DMS 273 treated with DMSO at 0.1 percent for 48 hours (cell line): Measurements from ENCODE around the gene HGF.

Experiments
- DNase-seq: peaks from one replicate; lab custom pipeline; 2025; lab: John Stamatoyannopoulos, UW

Gene HGF

GRCh38 chr7:81719865-81720264 lies 50.0 kb downstream of the HGF start:
- no peak for DNase-seq

- peak; percentile 35 for DNase-seq
Observed at GRCh38 chr7:81715984-81716588, 53.8 kb downstream of the HGF start.

GRCh38 chr7:81714306-81714705 lies 55.5 kb downstream of the HGF start:
- no peak for DNase-seq

- no peak for DNase-seq
Observed at GRCh38 chr7:81710751-81711150, 59.1 kb downstream of the HGF start.

GRCh38 chr7:81709836-81710235 lies 60.0 kb downstream of the HGF start:
- no peak for DNase-seq

- no peak for DNase-seq
Observed at GRCh38 chr7:81707966-81708365, 61.9 kb downstream of the HGF start.

GRCh38 chr7:81707196-81707595 lies 62.7 kb downstream of the HGF start:
- no peak for DNase-seq

GRCh38 chr7:81705206-81705605 lies 64.6 kb downstream of the HGF start:
- DNase-seq = no peak

GRCh38 chr7:81704595-81704994 lies 65.3 kb downstream of the HGF start:
- no peak for DNase-seq

GRCh38 chr7:81698965-81699364 lies 70.9 kb downstream of the HGF start:
- DNase-seq = no peak

- no peak for DNase-seq
Observed at GRCh38 chr7:81694711-81695110, 75.1 kb downstream of the HGF start.

GRCh38 chr7:81693894-81694293 lies 76.0 kb downstream of the HGF start:
- no peak for DNase-seq

GRCh38 chr7:81693080-81693479 lies 76.8 kb downstream of the HGF start:
- DNase-seq = no peak

GRCh38 chr7:81692146-81692905 lies 77.5 kb downstream of the HGF start:
- no peak for DNase-seq

- DNase-seq = no peak
Observed at GRCh38 chr7:81691199-81691821, 78.5 kb downstream of the HGF start.

- DNase-seq = no peak
Observed at GRCh38 chr7:81690688-81691087, 79.2 kb downstream of the HGF start.

- DNase-seq = no peak
Observed at GRCh38 chr7:81690251-81690650, 79.6 kb downstream of the HGF start.

- DNase-seq = no peak
Observed at GRCh38 chr7:81688622-81689411, 81.0 kb downstream of the HGF start.

- no peak for DNase-seq
Observed at GRCh38 chr7:81687062-81687461, 82.8 kb downstream of the HGF start.

- DNase-seq = no peak
Observed at GRCh38 chr7:81685270-81685868, 84.5 kb downstream of the HGF start.

GRCh38 chr7:81684514-81685269 lies 85.2 kb downstream of the HGF start:
- peak; percentile 100 for DNase-seq
